Islet of Langerhans (tissue), 1 donor: ENCODE results near the gene EIF5.
A peak's percentile ranks its signal among the peaks of the same experiment; 100 is the strongest.
"Not testable (repeated sequence)": the region's sequence is repeated elsewhere in the genome, so short reads cannot be mapped to it uniquely, and the experiment has no call there.

ENCODE experiments used
- FAIRE-seq: peaks from one replicate; lab custom pipeline; 2011; peaks lifted over from hg19 to GRCh38; lab: Jason Lieb, UNC

Gene EIF5

DNA sequence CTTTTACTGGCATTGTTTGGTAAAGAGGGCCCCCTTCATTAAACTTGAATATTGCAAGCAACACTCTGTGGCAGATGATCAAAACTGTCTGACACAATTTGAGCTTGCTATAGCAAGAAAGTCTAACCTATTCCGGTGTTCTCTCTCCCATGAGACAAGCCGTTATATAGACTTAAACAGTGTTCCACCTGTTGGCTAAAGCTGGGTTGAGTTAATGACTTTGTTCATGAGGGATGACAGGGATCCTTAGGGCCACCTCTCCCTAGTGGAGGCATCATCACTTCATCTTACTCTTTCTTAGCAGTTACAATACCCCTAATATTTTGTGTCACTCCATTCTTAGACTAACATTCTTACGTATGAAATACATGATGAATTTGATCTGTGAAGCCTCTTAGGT is 3.8 kb downstream of the EIF5 start:
- FAIRE-seq, result no peak

DNA sequence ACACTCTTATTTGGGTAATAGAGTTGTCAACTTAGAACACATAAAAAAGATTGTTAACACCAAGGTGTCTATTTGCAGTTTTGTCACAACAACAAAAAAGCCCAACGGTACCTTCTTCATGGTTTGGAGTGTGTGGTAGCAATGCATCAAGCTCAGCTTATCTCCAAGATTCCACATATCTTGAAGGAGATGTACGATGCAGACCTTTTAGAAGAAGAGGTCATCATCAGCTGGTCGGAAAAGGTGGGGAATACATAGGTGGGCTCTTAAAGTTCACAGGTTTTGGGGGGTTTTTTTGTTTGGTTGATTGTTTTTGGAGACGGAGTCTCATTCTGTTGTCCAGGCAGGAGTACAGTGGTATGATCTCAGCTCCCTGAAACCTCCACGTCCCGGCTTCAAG is 5.5 kb downstream of the EIF5 start:
- no peak for FAIRE-seq

GRCh38 chr14:103340480-103341212 is 6.6 kb downstream of the EIF5 start:
- FAIRE-seq, result no peak

- FAIRE-seq, result no peak
Measured at GRCh38 chr14:103341250-103342129, 7.5 kb downstream of the EIF5 start.

DNA sequence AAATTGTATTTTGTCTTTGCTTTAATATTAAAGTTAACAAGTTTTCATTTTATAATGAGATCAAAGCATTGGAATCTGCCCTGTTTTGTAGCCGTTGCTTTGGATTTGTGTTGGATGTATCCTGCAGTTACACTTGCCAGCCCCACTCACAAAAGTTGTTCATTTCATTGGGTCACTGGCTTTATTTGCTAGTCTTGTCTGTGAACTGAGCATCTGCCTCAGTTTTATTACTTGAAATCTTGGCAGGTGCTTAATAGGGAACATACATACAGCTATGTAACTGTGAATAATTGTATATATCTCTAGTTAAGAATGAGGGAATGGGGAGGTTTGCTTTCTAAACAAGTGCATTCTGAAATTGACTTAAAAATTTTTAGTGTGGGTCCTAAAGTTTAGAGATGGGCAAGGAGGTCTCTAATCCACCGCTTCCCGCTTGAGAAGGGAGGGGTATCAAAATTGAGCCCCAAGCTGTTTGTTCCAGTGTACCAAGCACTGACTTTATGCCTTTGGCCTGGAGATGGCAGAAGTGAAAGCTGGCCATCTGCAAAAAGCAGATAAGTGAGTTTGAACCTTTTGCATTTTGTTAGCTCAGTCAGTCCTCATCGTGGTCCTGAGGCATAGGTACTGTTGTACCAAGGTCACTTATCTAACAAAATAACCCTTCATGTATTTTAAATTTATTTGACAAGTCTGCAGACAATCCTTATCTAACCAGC is 9.3 kb downstream of the EIF5 start:
- no peak for FAIRE-seq

DNA sequence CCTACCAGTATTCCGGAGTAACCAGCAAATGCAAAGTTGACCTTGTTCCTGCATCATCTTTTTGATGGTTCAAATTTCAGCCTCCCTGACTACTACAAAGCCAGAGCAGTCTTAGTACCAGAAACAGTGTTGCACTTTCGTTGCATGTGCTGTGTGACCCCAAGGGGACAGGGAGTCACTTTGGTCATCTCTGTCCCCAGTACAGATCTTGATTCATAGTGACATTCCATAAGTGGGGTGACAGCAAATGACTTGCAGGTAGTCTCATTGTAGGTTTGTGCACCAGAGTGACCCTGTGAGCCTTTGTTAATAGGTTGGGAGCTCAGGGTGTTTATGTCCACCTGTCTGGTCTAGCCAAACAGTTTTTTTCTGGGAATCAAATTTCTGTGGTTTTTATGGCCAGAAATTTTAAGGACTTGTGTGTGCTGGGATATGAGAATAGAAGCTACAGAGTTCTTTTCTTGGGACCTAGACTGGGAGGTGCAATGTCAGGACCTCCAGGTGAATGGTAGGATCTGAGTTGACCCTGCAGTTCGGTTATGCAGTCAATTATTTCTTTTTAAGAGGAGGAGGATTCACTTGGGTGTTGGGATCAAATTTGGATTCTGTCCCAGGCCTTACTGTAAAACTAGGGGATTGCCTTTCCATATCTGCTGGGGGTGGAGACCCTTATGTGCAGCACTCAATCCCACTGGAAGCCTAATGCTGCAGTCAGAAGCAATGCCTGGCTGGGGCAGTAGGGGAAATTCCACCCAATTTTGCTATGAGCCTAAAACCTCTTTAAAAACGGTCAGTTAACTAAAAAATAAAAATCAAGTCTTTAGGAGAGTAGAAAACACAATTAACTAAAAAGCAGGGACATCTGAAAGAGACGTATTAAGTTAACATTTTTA is 10.1 kb downstream of the EIF5 start:
- FAIRE-seq, result no peak

- FAIRE-seq, result no peak
Measured at GRCh38 chr14:103346286-103346685, 12.2 kb downstream of the EIF5 start.

DNA sequence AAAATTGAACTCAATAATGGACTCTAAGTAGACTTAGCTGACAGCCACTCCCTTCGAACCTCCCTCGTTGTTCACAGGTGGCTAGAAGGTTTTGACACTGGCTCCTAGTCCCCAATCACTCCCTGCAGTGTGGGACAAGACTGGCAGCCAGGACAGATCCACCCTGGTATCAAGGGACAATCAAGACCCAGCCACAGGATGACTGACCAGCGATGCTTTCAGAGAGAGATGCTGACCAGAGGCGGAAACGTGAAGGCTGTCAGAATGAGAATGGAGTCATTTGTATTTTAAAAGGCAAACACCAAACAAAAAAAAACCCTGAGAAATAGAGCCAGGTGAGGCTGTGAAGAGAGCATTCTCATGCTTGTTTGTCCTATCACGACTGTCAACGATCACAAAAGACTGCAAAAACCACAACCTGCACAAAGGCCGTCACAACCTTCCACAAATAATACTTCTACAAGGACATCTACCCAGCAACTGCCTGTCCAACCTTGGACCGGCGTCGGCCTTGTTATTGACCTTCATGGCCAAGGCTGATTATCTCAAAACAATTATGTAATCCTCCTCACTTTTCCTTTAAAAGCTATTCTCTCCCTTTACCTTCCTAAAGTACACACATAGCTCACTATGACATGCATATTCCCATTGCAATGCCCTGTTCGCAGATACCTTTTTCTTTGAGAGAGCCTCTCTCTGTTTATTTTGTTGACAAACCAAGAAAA is 13.2 kb downstream of the EIF5 start:
- no peak for FAIRE-seq

GRCh38 chr14:103348154-103348553 is 14.1 kb downstream of the EIF5 start:
- no peak for FAIRE-seq

DNA sequence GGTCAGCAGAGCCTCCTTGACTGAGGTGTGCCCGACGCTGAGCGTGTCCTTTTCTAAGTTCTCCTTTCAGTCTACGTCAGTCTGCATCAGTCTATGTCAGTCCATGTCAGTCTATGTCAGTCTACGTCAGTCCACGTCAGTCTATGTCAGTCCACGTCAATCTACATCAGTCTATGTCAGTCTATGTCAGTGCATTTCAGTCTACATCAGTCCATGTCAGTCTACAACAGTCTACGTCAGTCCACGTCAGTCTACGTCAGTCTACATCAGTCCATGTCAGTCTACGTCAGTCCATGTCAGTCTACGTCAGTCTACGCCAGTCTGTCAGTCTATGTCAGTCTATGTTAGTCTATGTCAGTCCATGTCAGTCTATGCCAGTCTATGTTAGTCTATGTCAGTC is 15.9 kb downstream of the EIF5 start:
- FAIRE-seq, result no peak

GRCh38 chr14:103353362-103353761 is 19.3 kb downstream of the EIF5 start:
- no peak for FAIRE-seq

- no peak for FAIRE-seq
Measured at GRCh38 chr14:103354141-103354540, 20.1 kb downstream of the EIF5 start.

DNA sequence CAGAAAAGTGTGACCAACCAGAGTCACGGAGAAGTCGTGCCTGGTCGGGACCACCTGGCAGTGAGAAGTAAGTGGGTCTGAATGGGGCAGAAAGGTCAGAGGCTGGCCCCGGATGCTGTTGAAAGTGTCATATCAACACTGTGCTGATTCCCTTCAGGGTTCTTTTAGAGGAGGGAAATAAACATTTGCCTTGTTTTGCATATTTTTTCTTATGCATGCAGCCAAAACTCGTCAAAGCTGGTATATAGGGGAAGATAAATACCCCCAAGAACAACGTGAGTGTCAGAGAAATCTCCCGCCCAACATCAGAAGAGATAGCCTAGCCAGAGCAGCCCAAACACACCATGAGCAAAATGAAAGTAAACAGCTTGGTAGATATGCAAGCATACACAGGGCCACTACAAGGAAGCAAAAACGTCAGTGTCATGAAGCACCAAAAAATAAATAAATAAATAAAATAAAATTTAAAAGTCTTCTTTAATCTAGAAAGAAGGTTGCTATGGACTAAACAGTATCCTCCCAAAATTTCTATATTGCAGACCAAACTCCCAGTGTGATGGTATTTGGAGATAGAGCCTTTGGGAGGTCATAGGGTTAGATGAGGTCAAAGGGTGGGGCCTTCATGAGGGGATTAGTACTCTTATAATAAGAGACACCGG is 22.1 kb downstream of the EIF5 start:
- FAIRE-seq, result peak; percentile 43

GRCh38 chr14:103357552-103357951 is 23.5 kb downstream of the EIF5 start:
- FAIRE-seq, result not testable (repeated sequence)

- no peak for FAIRE-seq
Measured at GRCh38 chr14:103360548-103360947, 26.5 kb downstream of the EIF5 start.

DNA sequence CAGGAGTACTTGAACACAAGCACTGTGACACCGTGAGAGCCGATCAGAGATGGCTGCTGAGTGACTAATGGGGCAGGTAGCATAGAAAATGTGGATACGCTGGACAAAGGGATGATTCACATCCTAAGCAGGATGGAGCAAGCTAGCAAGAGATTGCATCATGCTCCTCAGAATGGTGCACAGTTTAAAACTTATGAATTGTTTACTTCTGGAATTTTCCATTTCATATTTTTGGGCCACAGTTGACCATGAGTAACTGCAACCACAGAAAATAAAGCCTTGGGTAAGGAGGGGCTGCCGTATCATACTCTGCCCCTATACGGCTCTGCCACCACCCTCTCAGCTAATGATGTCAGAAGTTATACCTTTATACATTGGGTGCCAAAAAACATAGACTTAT is 27.8 kb downstream of the EIF5 start:
- no peak for FAIRE-seq

GRCh38 chr14:103362780-103363179 is 28.7 kb downstream of the EIF5 start:
- FAIRE-seq, result no peak

DNA sequence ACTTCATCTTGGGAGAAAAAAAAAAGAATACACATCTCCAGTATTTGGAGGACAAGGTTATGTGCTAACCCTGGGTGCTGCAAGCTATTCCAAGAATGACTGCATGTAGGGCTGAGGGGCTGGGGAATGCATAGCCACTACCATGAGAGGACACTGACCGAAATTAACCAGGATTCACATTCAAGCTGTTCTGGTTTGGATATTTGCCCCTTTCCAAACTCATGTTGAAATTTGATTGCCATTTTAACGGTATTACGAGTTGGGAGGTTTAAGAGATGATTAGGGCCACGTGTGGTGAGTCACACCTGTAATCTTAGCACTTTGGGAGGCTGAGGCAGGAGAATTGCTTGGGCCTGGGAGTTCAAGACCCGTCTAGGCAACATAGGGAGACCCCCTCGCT is 32.7 kb downstream of the EIF5 start:
- FAIRE-seq, result no peak

DNA sequence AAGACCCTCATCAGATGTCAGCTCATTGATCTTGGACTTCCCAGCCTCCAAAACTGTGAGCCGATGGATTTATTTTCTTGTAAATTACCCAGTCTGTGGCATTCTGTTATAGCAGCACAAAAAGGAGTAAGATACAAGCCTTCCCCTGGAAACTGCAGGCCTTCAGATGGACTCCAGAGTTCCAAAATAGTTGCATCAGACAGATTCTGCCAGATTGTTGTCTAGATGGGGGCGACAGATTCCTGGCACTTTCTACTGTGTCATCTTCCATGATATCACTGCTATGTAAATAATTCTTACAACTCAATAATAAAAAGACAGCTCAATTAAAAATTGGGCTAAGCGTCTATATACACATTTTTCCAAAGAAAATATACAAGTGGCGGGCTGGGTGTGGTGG is 34.0 kb downstream of the EIF5 start:
- no peak for FAIRE-seq

- no peak for FAIRE-seq
Measured at GRCh38 chr14:103370087-103370486, 36.0 kb downstream of the EIF5 start.

DNA sequence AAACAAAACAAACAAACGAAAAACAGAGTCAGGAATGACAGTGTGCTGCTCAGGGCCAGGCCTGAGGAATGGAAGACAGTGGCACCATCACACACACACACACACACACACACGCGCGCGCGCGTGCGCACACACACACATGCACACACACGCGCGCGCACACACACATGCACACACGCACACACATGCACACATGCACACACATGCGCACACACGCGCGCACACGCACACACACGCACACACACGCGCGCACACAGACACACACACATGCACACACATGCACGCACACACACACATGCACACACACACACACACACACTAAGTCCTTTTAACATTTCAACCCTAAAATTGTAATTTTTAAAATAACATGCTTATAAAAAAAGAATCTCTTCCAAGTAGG is 38.0 kb downstream of the EIF5 start:
- no peak for FAIRE-seq
